Thyroid gland (tissue), 4 donors: ENCODE measurements around the gene ITGA8. TPM values are rescaled to one million over a fixed set of nuclear protein-coding genes. Genes with fewer than 3 reads are reported as not detected.

Source experiments
- DNase-seq, 2 donors: peaks; one replicate each; pipeline ENCODE4 v3.0.0-alpha.2; 2019
- H3K27ac ChIP-seq, 3 donors: fragments of 200-600 bp; sonication (generic); 1 replicate in 2 of 3; 2 replicates in 1 of 3; pipeline ENCODE4 v1.5.1; 2016 to 2019; ENCODE audit warnings: mild to moderate bottlenecking in 1 of 3, moderate library complexity in 1 of 3
- H3K27me3 ChIP-seq: fragments of 200-600 bp; sonication (generic); one replicate; pipeline ENCODE4 v1.5.1; 2019
- H3K36me3 ChIP-seq, 2 donors: fragments of 200-600 bp; sonication (generic); one replicate each; pipeline ENCODE4 v1.5.1; 2016 to 2019
- H3K4me1 ChIP-seq, 2 donors: fragments of 200-600 bp; sonication (generic); one replicate each; pipeline ENCODE4 v1.5.1; 2017 to 2019
- H3K4me3 ChIP-seq, 3 donors: fragments of 200-600 bp; sonication (generic); replicated peaks in 1 of 3; 1 replicate in 2 of 3; 2 replicates in 1 of 3; pipeline ENCODE4 v1.5.1; 2016; ENCODE audit warnings: mild to moderate bottlenecking in 1 of 3
- H3K9me3 ChIP-seq: fragments of 200-600 bp; sonication (generic); one replicate; pipeline ENCODE4 v1.5.1; 2017
- CTCF ChIP-seq, 6 experiments: fragments of 200-600 bp in 3 of 6; fragments of 450-650 bp in 3 of 6; sonication (generic) in 3 of 6; IDR thresholded peaks; one replicate each; pipeline ENCODE4 v1.5.1; 2016 to 2019; ENCODE audit warnings: antibody characterized with exemption in 6 of 6, mild to moderate bottlenecking in 2 of 6, inconsistent platforms in 1 of 6, moderate library complexity in 1 of 6
- POLR2A ChIP-seq, 2 donors: fragments of 450-650 bp; IDR thresholded peaks; one replicate each; pipeline ENCODE4 v1.6.1; 2017; ENCODE audit warnings: antibody characterized with exemption in 2 of 2, mild to moderate bottlenecking in 2 of 2, moderate library complexity in 1 of 2
- WGBS, 2 donors: methylation state at CpG; one replicate each; pipeline ENCODE4 v1.1.5; 2017; 5-methylcytosine and 5-hydroxymethylcytosine counted together
- intact Hi-C: fragments of 100-400 bp; cut with DNase I; formaldehyde crosslinking; loops from one replicate; pipeline ENCODE4 v1.15.1; 2023
- total RNA-seq, 4 donors: library from RNA; depleted of rRNA; stranded (reverse); fragments of >200 nt; gene quantifications; one replicate each; pipeline ENCODE4 v1.2.3, GENCODE V29; 2016

ITGA8 gene
- total RNA-seq, 4 donors from 2014 or later: 4.6 to 14.8 (median 4.9) TPM

DNA sequence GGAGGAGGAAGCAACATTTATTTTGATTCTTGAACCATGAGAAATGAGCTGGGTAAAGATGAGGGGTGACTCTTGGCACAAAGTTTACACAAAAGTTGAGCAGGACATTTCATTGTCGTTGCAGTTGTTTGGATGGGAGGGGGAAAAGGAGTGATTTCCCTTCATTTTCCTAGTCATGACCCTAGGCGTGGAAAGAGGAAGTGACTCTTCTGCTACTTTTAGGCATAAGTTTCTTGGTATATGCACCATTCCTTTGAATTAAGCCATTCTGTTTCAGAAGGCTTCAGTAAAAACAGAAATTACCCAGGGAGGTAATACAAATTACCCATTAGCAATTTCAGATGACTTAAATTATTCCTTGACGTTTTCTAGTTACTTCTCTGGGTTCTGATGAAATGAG, 234.7 kb downstream of the ITGA8 start:
- H3K4me1 ChIP-seq: peaks cover 0 to 3% of the 10 kb centered on the region in 2 donors
- DNase-seq: no peak
- WGBS, 2 donors: 32% methylated on average over 3 of the region's 3 CpGs
- no peaks in the 10 kb centered on the region for H3K9me3 ChIP-seq
- H3K27me3 ChIP-seq: no peaks in the 10 kb centered on the region
- intact Hi-C loops: no loop called here
- no peak overlapping the region for H3K27ac ChIP-seq
- TF ChIP-seq CTCF (IDR thresholded peaks at IDR 0.05) (no peak), POLR2A (IDR thresholded peaks at IDR 0.05) (no peak)
- H3K36me3 ChIP-seq: no peaks in the 10 kb centered on the region
- no peak overlapping the region for H3K4me3 ChIP-seq

DNA sequence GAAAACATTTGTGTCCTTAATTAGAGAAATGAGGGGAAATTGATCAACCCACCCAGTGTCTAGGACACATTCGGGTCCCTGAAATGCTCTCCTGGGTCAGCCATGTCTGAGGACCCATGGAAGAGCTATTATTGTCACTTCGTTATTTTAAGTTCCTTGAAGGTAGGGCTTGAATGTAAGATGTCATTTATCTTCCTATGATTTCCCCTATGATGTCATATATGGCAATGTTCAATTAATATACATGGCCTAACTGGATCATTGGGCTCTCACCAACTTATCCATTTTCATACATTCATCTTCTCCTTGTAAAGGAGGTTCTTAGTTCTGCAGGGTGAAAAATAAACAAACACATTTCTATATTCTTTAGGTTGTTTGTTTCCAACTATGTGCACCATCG, 235.6 kb downstream of the ITGA8 start:
- Histone ChIP-seq H3K27me3 (no peaks in the 10 kb centered on the region), H3K27ac (no peak overlapping the region), H3K36me3 (no peaks in the 10 kb centered on the region), H3K4me1 (peaks cover 0 to 3% of the 10 kb centered on the region in 2 donors), H3K4me3 (no peak overlapping the region), H3K9me3 (no peaks in the 10 kb centered on the region)
- no peak for DNase-seq
- no peak for TF ChIP-seq POLR2A (IDR thresholded peaks at IDR 0.05)
- no peak for TF ChIP-seq CTCF (IDR thresholded peaks at IDR 0.05)
- intact Hi-C loops: no loop called here
- WGBS, 2 donors: 67 to 83% methylated on average over 3 of the region's 3 CpGs

DNA sequence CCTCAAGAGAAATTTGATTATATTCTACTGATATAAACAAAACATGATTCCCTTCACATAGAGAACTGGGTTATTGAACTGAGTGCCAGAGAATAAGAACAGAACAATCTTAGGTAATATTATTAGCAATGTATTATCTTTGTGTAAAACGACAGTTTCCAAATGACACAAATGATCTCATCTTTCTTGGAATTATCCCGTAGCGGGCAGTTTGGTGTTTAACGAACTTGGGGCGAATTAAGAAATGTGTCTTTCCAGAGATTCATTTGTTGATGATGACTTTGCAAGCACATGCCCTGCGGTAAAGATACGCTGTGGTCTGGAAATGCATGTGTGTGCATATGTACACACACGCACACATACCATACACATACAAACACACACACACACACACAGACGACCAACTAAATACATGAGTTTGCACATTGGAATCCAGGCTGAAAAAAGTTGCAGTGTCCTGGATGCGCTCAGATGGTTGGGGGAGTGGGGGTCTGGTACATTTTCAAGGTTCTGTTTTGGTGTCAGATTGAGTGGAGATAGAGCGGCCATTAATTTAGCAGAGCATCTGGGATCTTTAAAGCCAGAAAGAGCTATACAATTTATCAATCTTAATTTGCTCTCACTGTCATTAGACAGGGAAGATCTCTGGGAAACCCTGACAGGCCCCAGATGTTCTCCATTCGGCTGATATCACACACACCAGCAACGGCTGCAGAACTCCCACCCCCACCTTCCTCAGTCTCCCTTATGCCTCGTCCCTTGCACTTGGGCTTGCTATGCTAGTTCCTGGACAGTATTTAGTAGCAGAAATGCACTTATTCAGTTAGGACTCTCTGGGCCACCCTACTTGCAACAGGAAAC, 236.3 kb downstream of the ITGA8 start:
- 88 to 89% methylated on average over 14 of the region's 14 CpGs for WGBS, 2 donors

DNA sequence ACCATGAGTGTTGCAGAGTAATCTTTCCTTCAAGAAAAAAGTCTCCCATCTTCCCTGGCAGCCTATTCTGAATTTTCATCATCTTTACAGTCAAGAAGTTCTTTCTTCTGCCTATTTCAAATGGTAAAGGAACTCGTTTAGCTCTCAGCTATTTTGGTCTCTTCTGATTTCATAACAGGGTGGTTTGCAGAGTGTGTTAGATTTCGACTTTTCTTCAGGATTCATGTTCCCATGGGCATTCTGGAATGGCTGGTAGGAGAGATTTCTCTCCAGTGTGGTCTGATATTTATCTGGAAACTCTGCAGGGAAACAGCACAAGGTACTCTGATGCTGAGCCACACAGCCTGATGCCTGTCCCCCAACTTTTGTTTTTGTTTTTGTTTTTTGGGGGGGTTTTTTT, 237.6 kb downstream of the ITGA8 start:
- H3K27me3 ChIP-seq: no peaks in the 10 kb centered on the region
- H3K4me3 ChIP-seq: no peak overlapping the region
- intact Hi-C loops: no loop called here
- H3K27ac ChIP-seq: no peak overlapping the region
- TF ChIP-seq POLR2A (IDR thresholded peaks at IDR 0.05) (no peak), CTCF (IDR thresholded peaks at IDR 0.05) (no peak)
- H3K4me1 ChIP-seq: peaks cover 0 to 3% of the 10 kb centered on the region in 2 donors
- WGBS, 2 donors: 48 to 61% methylated on average over 2 of the region's 2 CpGs
- DNase-seq: no peak
- H3K36me3 ChIP-seq: no peaks in the 10 kb centered on the region
- H3K9me3 ChIP-seq: no peaks in the 10 kb centered on the region

More for the DNA sequence above, 236.3 kb downstream of the ITGA8 start:
- Histone ChIP-seq H3K4me3 (no peak overlapping the region), H3K4me1 (peaks cover 0 to 3% of the 10 kb centered on the region in 2 donors), H3K27ac (no peak overlapping the region), H3K27me3 (no peaks in the 10 kb centered on the region), H3K9me3 (no peaks in the 10 kb centered on the region), H3K36me3 (no peaks in the 10 kb centered on the region)
- intact Hi-C loops: no loop called here
- TF ChIP-seq CTCF (IDR thresholded peaks at IDR 0.05) (no peak), POLR2A (IDR thresholded peaks at IDR 0.05) (no peak)
- DNase-seq: no peak

- Histone ChIP-seq H3K4me1 (no peaks in the 10 kb centered on the region), H3K27ac (no peak overlapping the region), H3K27me3 (no peaks in the 10 kb centered on the region), H3K9me3 (no peaks in the 10 kb centered on the region), H3K4me3 (no peak overlapping the region), H3K36me3 (no peaks in the 10 kb centered on the region)
- DNase-seq: no peak
- WGBS, 2 donors: 75 to 81% methylated on average over 2 of the region's 2 CpGs
- no peak for TF ChIP-seq CTCF (IDR thresholded peaks at IDR 0.05)
- no peak for TF ChIP-seq POLR2A (IDR thresholded peaks at IDR 0.05)
- intact Hi-C loops: no loop called here
Observed at GRCh38 chr10:15478950-15479349, 240.8 kb downstream of the ITGA8 start.
